Measurements from ENCODE around the gene GYPC. TPM values are rescaled to one million over a fixed set of nuclear protein-coding genes. Genes with fewer than 3 reads are reported as not detected.

Gene GYPC
- total and polyA plus RNA-seq, 4 donors, result 8.7 to 419 (median 12.3) TPM

GRCh38 chr2:126739141-126739540 lies 83.2 kb downstream of the GYPC start:
- peaks cover 0 to 5% (median 0%) of the 10 kb centered on the region in 4 donors for H3K9me3 ChIP-seq (ENCODE audit: control insufficient read depth in 4 of 4, low read length in 3 of 4)
- TF ChIP-seq, protein P1, sequence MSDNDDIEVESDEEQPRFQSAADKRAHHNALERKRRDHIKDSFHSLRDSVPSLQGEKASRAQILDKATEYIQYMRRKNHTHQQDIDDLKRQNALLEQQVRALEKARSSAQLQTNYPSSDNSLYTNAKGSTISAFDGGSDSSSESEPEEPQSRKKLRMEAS (IDR thresholded peaks at IDR 0.05), result no peak
- no peak for TF ChIP-seq HNF4G (IDR thresholded peaks at IDR 0.05)
- no peak for TF ChIP-seq EGR1 (IDR thresholded peaks at IDR 0.05; ENCODE audit: low read depth in 2 of 2)
- no peak for TF ChIP-seq RXRA (IDR thresholded peaks at IDR 0.05)
- TF ChIP-seq NR2F2 (IDR thresholded peaks at IDR 0.05), result no peak
- TF ChIP-seq RAD21 (IDR thresholded peaks at IDR 0.05), result no peak
- no peak for TF ChIP-seq ZBTB33 (IDR thresholded peaks at IDR 0.05)
- TF ChIP-seq YY1 (IDR thresholded peaks at IDR 0.05), result no peak
- no peak for TF ChIP-seq FOXA1 (IDR thresholded peaks at IDR 0.05)
- TF ChIP-seq TAF1 (conservative IDR thresholded peaks at IDR 0.05), result no peak

GRCh38 chr2:126744640-126745039 lies 88.7 kb downstream of the GYPC start:
- Histone ChIP-seq H3K27ac (ENCODE audit: low read depth in 1 of 2, low read length in 2 of 2) (no peak overlapping the region), H3K9ac (ENCODE audit: low read depth in 1 of 2, low read length in 2 of 2) (no peak overlapping the region), H3K9me3 (ENCODE audit: control insufficient read depth in 4 of 4, low read length in 3 of 4) (peaks cover 0 to 5% (median 0%) of the 10 kb centered on the region in 4 donors), H3K4me3 (ENCODE audit: low read depth in 1 of 3, low read length in 3 of 3) (no peak overlapping the region), H3K4me1 (ENCODE audit: control insufficient read depth in 4 of 4, insufficient read depth in 4 of 4, low read length in 3 of 4) (no peaks in the 10 kb centered on the region), H3K36me3 (ENCODE audit: control insufficient read depth in 4 of 4, insufficient read depth in 3 of 4, low read depth in 1 of 4, low read length in 3 of 4) (no peaks in the 10 kb centered on the region), H3K27me3 (ENCODE audit: control insufficient read depth in 4 of 4, insufficient read depth in 4 of 4, low read length in 3 of 4) (no peaks in the 10 kb centered on the region)
- no peak for DNase-seq (ENCODE audit: low spot score)
- TF ChIP-seq REST (IDR thresholded peaks at IDR 0.05) (no peak), TAF1 (conservative IDR thresholded peaks at IDR 0.05) (no peak), NR2F2 (IDR thresholded peaks at IDR 0.05) (no peak), RAD21 (IDR thresholded peaks at IDR 0.05) (no peak), ATF3 (IDR thresholded peaks at IDR 0.05) (no peak), HNF4A (conservative IDR thresholded peaks at IDR 0.05) (no peak), FOXA1 (IDR thresholded peaks at IDR 0.05) (no peak), JUND (IDR thresholded peaks at IDR 0.05) (no peak), FOXA2 (IDR thresholded peaks at IDR 0.05) (no peak), YY1 (IDR thresholded peaks at IDR 0.05) (no peak), GABPA (IDR thresholded peaks at IDR 0.05 in 1 of 2, conservative IDR thresholded peaks at IDR 0.05 in 1 of 2) (no peak), HNF4G (IDR thresholded peaks at IDR 0.05) (no peak), EGR1 (IDR thresholded peaks at IDR 0.05; ENCODE audit: low read depth in 2 of 2) (no peak), ZBTB33 (IDR thresholded peaks at IDR 0.05) (no peak), CTCF (IDR thresholded peaks at IDR 0.05; ENCODE audit: low read depth, low read length, missing input control) (no peak), RXRA (IDR thresholded peaks at IDR 0.05) (no peak), SP1 (IDR thresholded peaks at IDR 0.05) (no peak)
- TF ChIP-seq, protein P1 (IDR thresholded peaks at IDR 0.05), result no peak
- 88% methylated on average over 3 of the region's 3 CpGs for WGBS

More at GRCh38 chr2:126739141-126739540, 83.2 kb downstream of the GYPC start:
- Histone ChIP-seq H3K4me3 (ENCODE audit: low read depth in 1 of 3, low read length in 3 of 3) (no peak overlapping the region), H3K27me3 (ENCODE audit: control insufficient read depth in 4 of 4, insufficient read depth in 4 of 4, low read length in 3 of 4) (no peaks in the 10 kb centered on the region), H3K9ac (ENCODE audit: low read depth in 1 of 2, low read length in 2 of 2) (no peak overlapping the region), H3K4me1 (ENCODE audit: control insufficient read depth in 4 of 4, insufficient read depth in 4 of 4, low read length in 3 of 4) (no peaks in the 10 kb centered on the region), H3K27ac (ENCODE audit: low read depth in 1 of 2, low read length in 2 of 2) (no peak overlapping the region), H3K36me3 (ENCODE audit: control insufficient read depth in 4 of 4, insufficient read depth in 3 of 4, low read depth in 1 of 4, low read length in 3 of 4) (no peaks in the 10 kb centered on the region)
- 96% methylated on average over 1 of the region's 1 CpG for WGBS
- DNase-seq (ENCODE audit: low spot score), result no peak

Measured in liver (tissue), 9 donors.